ENCODE measurements around the gene SPOCK2.

SPOCK2 gene

GRCh38 chr10:72086466-72087391 lies 1.6 kb downstream of the SPOCK2 start:
- DNase-seq, result no peak

DNA sequence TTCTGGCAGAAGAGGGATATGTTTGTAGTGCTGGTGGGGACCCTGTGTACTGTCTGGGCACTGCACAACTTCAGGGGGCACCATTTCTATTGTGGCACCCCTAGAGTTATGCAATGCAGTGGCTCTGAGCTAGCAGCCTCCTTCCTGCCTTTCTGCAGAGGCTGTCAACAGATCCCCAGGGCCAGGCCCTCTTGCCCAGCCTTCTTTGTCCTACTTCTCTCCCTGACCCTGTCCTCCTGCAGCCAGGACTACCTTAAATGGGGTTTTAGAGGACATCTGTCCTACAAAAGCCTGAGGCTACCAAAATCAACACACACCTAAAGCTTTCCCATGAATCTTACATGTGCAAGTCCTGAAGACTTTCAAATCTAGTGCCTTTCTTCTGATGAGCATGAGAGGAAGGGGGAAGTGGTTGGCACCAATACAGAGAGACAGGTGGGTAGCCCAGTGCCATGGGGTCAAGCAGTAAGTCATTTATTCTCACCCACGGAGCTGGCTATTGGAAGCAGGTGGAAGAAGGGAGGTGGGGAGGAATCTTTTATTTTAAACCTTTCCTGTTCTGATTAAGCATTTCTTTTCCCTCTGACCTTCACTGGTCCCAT lies 2.4 kb downstream of the SPOCK2 start:
- DNase-seq, result no peak

GRCh38 chr10:72085166-72085565 lies 3.2 kb downstream of the SPOCK2 start:
- no peak for DNase-seq

DNA sequence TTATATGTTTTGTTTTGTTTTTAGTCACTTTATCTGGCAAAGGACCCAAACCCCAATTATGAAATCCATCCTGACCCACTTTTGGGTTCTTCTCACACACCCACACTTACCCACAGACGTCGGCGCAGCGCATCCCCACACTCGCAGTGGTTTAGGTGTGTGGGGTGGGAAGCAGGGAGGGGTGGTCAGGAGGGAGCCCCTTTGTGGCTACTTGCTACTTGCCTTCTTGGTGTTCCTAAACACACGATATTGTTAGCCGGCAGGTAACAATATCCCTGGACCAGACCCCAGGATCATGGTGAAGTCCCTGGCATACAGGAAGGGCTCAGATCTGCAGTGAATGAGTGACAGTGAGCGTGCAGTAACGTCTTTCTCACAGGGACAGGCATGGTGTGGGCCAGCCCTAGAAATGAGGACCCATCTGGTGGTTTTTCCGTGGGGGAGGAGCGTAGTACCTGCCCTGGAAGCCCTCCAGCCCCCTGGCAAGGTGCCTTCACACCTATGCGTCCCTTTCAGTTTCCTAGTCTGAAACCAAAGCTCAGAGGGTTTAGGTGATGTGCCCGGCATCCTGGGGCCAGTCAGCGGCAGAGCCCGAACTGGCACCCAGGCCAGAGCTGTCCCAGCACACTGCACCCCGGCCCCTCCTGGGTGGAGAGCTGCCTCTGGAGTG lies 4.4 kb downstream of the SPOCK2 start:
- DNase-seq, result no peak

DNA sequence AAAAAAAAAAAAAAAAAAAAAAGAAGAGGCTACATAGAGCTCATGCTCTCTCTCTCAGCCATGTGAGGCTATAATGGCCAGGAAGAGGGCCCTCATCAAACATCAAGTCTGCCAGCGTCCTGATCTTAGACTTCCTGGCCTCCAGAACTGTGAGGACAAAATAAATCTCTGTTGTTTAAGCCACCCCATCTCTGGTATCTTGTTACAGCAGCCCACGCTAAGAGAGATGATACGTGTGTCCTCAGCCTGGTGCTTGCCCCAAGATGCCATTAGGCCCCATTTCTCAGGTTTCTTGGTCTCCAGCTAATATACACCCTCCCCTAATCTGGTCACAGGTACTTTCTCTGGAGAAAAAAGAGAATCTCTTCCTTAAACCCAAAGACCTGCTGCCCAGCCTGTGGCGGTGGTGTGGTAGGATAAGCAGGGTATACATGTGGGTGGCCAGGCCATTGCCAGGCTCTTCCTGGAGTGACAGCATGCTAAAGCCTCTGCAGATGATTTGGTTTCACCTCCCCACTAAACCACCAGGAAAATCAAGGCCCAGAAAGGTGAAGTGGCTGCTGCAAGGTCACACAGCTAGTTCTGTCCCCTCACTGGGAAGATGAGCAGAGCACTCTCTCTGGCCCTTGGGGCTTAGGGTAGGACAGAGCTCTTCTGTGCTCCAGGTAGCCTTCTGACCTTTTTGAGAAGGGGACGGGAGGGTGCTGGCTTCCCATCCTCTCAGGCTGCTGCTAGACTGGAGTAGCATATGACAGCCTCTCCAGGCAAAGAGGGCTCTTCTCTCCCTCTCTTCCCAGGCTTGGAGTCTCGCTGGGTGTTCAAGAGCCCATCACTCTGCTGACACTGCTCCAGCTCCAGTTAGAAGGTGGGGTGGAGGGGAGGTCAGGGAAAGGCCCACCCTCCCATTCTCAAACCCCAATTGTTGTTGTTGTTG lies 5.2 kb downstream of the SPOCK2 start:
- DNase-seq, result no peak

GRCh38 chr10:72081772-72082590 lies 6.4 kb downstream of the SPOCK2 start:
- no peak for DNase-seq

- no peak for DNase-seq
Observed at GRCh38 chr10:72081210-72081609, 7.1 kb downstream of the SPOCK2 start.

GRCh38 chr10:72080042-72080975 lies 8.0 kb downstream of the SPOCK2 start:
- DNase-seq, result no peak

GRCh38 chr10:72079356-72079755 lies 9.0 kb downstream of the SPOCK2 start:
- no peak for DNase-seq

GRCh38 chr10:72077275-72077990 lies 10.9 kb downstream of the SPOCK2 start:
- no peak for DNase-seq

- DNase-seq, result no peak
Observed at GRCh38 chr10:72076756-72077155, 11.6 kb downstream of the SPOCK2 start.

GRCh38 chr10:72075376-72076115 lies 12.8 kb downstream of the SPOCK2 start:
- DNase-seq, result no peak

DNA sequence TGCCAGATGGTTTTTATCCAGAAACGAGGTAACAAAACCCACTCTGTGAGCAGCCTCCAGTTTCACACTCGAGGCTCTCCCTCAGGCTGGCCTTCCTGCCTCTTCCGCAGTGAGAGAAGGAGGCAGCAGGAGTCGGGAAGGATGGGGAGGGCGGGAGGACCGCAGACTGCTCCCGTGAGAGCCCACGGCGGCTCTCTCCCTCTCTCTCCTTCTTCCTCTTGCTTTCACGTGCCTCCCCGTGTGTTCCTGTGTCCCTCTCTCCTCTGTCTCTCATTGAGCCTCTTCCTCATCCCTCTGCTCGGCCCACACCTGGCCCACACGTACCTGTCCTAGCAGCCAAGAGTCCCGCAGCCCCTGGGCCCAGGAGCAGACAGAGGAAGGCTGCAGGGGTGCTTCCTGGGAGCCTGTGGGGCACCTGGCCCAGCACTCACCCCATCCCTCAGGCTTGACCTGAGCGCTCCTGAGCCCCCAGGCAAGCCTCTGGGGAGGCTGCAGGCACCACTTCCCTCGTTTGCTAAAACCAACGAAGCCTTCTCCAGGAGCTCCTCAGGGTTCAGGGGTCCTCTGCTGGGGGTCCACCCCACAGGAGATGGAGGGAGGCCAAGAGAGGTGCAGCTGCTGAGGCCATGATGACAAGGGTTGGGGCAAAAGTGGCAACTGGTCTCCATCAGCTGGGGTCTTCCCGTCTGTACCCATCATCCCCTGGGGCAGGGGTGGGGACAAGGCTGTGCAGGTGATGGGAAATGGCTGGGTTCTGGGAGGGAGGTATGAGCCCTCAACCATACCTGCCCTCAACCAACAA lies 13.6 kb downstream of the SPOCK2 start:
- DNase-seq, result no peak

GRCh38 chr10:72073708-72074573 lies 14.4 kb downstream of the SPOCK2 start:
- DNase-seq, result no peak

DNA sequence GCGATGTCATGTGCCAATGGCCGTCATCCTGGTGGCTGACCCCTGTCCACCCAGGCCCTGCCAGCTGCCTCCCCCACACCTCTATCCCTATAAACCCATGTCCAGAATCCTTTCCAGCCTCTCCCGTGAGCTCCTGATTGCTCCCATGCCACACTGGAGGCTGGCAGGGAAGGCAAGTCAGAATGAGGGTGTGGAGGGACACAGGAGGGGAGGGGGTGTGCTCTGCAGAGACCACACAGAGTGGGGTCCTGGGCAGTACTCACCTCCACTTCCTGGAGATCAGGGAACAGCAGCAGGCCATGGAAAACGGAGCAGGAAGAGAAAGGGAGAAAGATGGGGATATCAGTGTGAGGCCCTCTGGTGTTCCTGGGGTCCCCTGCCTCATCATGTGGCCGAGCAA lies 15.7 kb downstream of the SPOCK2 start:
- no peak for DNase-seq

DNA sequence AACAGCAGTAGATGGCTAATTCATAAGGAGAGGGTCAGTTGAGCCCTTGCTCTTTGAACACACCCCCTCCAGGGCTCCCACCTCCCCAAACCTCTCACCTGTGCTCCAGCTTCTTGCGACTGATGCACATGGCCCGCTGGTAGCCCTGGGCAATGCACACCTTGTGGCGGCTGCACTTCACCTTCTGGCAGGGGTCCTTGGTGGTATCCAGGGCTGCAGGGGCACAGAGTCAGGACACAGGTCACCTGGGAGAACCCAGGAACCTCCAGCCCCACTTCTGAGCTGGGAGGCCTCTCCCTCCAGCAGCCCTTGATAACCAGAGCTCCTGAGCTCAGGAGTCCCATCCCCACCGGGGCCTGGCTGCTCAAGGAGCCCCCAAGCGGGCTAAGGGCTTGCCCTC lies 16.3 kb downstream of the SPOCK2 start:
- DNase-seq, result no peak

Measured in hematopoietic multipotent progenitor cell treated with erythropoietin and hydrocortisone succinate and interleukin-3 and kit ligand, for 6 days (in vitro differentiated cells).